PFSK-1 (cell line): ENCODE measurements around the gene ZP2.

Source experiments
- POLR2AphosphoS5 ChIP-seq: IDR thresholded peaks from 2 replicates; pipeline ENCODE4 v1.6.1; 2012; ENCODE audit warnings: low read depth, mild to moderate bottlenecking, control low read depth, low read length, moderate library complexity
- REST ChIP-seq, 2 experiments: IDR thresholded peaks; 2 replicates each; pipeline versions ENCODE4 v1.6.1 to v1.8.0; 2011 to 2012; ENCODE audit warnings: low read depth in 2 of 2, low read length in 2 of 2, control low read depth in 1 of 2, inconsistent platforms in 1 of 2, mild to moderate bottlenecking in 1 of 2, moderate library complexity in 1 of 2; ENCODE audit not compliant: insufficient read depth in 1 of 2
- SIN3A ChIP-seq: IDR thresholded peaks from 2 replicates; pipeline ENCODE4 v1.6.1; 2012; ENCODE audit warnings: mild to moderate bottlenecking, low read length, moderate library complexity, borderline replicate concordance; ENCODE audit not compliant: insufficient read depth

DNA sequence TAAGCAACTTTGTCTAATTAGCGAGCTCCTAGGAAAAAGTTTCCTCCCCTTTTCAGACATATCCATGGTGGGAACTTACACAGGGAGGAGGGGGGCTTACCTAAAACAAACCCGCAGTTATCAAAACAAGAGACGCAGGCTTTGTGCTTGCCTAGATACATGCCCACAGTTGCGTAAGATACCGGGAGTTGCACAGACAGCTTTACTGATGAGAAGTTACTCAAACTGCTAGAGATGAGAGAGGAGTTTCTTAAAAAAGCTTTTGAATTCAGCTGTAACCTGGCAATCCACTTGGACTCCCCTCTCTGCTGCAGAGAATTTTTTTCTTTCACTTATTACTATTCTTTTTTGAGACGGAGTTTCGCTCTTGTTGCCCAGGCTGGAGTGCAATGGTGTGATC is 6.8 kb upstream of the ZP2 start:
- TF ChIP-seq REST (IDR thresholded peaks at IDR 0.05; ENCODE audit: insufficient read depth in 1 of 2, low read depth in 2 of 2, low read length in 2 of 2) (no peak), SIN3A (no peak), POLR2AphosphoS5 (no peak)
